ENCODE measurements around the gene CTAGE1. TPM values are rescaled to one million over a fixed set of nuclear protein-coding genes. Genes with fewer than 3 reads are reported as not detected.
"Not testable (repeated sequence)": the region's sequence is repeated elsewhere in the genome, so short reads cannot be mapped to it uniquely, and the experiment has no call there.

Gene CTAGE1
- total RNA-seq, result not detected

GRCh38 chr18:22417496-22418188, at the start of gene CTAGE1:
Gene CTAGE1 (minus strand): TSS chr18:22417915. CDS start chr18:22417811, 104 bp downstream.
- ATAC-seq, result no peak

- ATAC-seq, result peak; percentile 30
Observed at GRCh38 chr18:22466608-22467395, 49.1 kb upstream of the CTAGE1 start.

- ATAC-seq, result peak; percentile 78
Observed at GRCh38 chr18:22465859-22466457, 48.2 kb upstream of the CTAGE1 start.

- no peak for ATAC-seq
Observed at GRCh38 chr18:22463076-22463475, 45.4 kb upstream of the CTAGE1 start.

GRCh38 chr18:22459491-22459890, 41.8 kb upstream of the CTAGE1 start:
- ATAC-seq, result no peak

- ATAC-seq, result no peak
Observed at GRCh38 chr18:22457524-22457923, 39.8 kb upstream of the CTAGE1 start.

- ATAC-seq, result no peak
Observed at GRCh38 chr18:22456547-22456946, 38.8 kb upstream of the CTAGE1 start.

GRCh38 chr18:22456116-22456480, 38.4 kb upstream of the CTAGE1 start:
- no peak for ATAC-seq

- ATAC-seq, result no peak
Observed at GRCh38 chr18:22455425-22456115, 37.9 kb upstream of the CTAGE1 start.

GRCh38 chr18:22453315-22453714, 35.6 kb upstream of the CTAGE1 start:
- ATAC-seq, result no peak

- no peak for ATAC-seq
Observed at GRCh38 chr18:22452226-22452668, 34.5 kb upstream of the CTAGE1 start.

- no peak for ATAC-seq
Observed at GRCh38 chr18:22451796-22452195, 34.1 kb upstream of the CTAGE1 start.

GRCh38 chr18:22450766-22451165, 33.1 kb upstream of the CTAGE1 start:
- not testable (repeated sequence) for ATAC-seq

- not testable (repeated sequence) for ATAC-seq
Observed at GRCh38 chr18:22450318-22450717, 32.6 kb upstream of the CTAGE1 start.

- not testable (repeated sequence) for ATAC-seq
Observed at GRCh38 chr18:22449753-22450152, 32.0 kb upstream of the CTAGE1 start.

- ATAC-seq, result no peak
Observed at GRCh38 chr18:22448238-22448637, 30.5 kb upstream of the CTAGE1 start.

- ATAC-seq, result no peak
Observed at GRCh38 chr18:22447792-22448191, 30.1 kb upstream of the CTAGE1 start.

GRCh38 chr18:22446911-22447310, 29.2 kb upstream of the CTAGE1 start:
- no peak for ATAC-seq

- no peak for ATAC-seq
Observed at GRCh38 chr18:22446325-22446724, 28.6 kb upstream of the CTAGE1 start.

- no peak for ATAC-seq
Observed at GRCh38 chr18:22441638-22442037, 23.9 kb upstream of the CTAGE1 start.

GRCh38 chr18:22439447-22439846, 21.7 kb upstream of the CTAGE1 start:
- no peak for ATAC-seq

GRCh38 chr18:22436136-22436535, 18.4 kb upstream of the CTAGE1 start:
- ATAC-seq, result no peak
